Islet precursor cell (in vitro differentiated cells): ENCODE measurements around the gene P3H3.

Experiments
- DNase-seq: peaks from one replicate; pipeline ENCODE4 v3.0.0-alpha.2; 2018

Gene P3H3

GRCh38 chr12:6826734-6827436 lies 1.3 kb upstream of the P3H3 start:
- no peak for DNase-seq

DNA sequence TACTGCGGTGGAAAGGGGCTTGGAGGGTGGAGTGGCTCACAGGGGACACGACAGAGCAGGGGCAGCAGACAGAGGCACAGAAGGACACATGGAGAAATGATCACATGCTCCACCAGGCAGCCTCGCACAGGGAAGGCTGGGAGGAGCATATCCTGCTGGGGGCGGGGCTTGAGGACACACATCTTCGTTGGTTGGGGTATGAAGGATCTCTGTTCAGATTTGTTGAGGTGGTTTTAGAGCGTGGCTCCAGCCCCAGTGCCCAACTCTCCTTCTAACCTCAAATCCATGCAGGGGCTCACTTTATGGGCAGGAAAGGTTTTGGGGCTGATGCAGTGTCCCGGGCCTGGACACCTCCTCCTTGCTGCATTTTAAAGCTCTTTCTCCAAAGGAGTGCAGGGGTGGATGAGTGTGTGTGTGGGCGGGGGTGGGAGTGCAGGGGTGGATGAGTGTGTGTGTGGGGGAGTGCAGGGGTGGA lies 733 bp upstream of the P3H3 start:
- peak; percentile 95 for DNase-seq

DNA sequence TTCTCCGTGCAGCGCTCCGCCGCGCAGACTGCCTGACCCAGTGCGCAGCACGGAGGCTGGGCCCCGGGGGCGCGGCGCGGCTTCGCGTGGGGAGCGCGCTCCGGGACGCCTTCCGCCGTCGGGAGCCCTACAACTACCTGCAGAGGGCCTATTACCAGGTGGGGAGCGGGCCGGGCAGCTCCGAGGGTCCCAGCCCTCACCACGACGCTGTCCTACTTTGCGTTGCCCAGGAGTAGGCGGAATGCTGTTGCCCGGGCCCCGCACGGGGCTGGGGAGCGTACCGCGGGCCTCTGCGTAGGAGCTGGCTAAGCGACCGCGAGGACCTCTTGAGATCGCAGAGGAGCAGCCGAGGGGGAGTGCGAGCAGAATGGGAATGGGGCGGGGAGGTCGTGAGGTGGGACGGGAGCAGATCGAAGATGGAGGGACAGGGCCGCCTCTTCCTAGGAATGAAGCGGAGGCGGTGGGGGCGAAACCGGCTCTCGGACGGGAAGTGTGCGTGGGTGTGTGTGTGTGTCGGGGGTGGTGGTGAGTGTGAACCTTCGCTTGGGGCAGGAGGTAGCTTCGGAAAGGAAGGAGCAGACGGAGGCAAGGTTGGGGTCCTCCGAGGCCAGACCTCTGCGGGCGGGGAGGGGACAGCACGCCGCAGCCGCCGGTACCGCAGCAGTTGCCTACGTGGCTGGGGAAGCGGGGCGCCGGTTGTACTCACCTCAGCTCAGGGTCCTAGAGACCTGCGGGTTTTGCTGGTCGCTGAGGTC lies 751 bp downstream of the P3H3 start:
- no peak for DNase-seq

- no peak for DNase-seq
These were observed 1.5 kb downstream of the P3H3 start for GRCh38 chr12:6829536-6830220.

GRCh38 chr12:6830286-6830890 lies 2.2 kb downstream of the P3H3 start:
- no peak for DNase-seq

GRCh38 chr12:6830999-6831398 lies 2.8 kb downstream of the P3H3 start:
- no peak for DNase-seq

DNA sequence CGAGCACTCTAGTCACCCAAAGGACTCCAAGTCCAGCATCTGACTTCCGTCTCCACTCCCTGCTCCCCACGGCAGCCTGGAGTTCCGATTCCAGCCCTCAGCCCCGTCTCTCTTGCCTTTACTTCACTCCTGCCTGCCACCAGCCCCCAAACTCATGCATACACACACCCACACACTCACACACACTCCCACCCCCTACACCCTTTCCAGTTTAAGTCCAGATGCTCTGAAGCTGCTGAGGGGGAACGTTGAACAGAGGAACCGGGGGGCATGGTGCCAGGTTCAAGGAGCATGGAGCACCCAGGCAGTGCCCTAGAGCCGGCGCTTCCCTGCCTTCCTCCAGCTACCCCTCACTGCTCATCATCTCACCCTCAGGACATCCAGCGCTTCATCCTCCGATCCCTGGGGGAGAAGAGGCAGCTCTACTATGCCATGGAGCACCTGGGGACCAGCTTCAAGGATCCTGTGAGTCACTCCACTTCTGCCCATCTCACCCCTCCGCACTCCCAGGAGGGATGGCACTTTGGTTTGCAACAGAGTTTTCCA lies 3.3 kb downstream of the P3H3 start:
- no peak for DNase-seq

GRCh38 chr12:6832125-6832524 lies 3.9 kb downstream of the P3H3 start:
- DNase-seq: no peak

DNA sequence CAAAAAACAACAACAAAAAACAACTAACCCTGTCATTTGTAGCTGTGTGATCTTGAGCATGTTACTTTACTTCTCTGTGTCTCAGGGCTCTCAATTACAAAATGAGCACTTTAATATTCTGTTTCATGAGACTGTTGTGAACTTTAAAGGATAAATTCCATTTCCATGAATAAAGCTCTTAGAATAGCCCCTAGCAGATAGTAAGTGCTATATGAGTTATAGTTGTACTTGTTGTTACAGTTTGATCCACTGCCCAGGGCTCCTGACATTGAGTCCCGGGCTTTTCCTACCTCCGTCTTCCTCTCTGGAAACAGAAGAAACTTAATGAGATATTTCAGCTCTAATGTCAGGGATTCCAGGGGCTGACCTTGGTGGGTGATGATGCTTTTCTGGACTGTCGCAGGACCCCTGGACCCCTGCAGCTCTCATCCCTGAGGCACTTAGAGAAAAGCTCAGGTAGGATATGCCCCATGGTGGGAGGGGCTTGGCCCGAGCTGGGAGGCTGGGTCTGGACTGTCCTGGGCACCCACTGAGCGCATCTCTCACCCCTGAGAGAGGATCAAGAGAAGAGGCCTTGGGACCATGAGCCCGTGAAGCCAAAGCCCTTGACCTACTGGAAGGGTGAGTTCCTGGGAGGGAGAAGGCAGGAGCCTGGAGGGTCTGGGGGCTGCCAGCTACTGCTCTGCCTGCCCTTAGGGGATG lies 5.1 kb downstream of the P3H3 start:
- no peak for DNase-seq

DNA sequence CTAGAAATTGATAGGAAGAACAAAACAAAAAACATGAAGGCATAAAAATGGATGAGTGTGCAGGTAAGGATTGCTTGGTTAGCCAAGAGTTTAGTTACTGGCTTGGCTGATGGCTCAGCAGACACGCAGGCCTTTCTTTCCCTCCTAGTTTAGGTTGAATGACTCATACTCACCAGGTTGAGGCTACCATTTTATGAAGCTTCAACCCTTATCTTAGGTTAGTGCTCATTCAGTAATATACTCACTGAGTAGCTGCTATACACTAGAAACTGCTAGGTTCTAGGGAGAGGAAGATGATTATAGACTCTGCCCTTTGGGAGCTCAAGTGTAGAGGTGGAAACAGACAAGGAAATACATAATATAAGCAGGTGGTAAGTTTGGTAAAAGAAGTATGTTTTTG lies 6.0 kb downstream of the P3H3 start:
- no peak for DNase-seq

GRCh38 chr12:6834873-6835272 lies 6.7 kb downstream of the P3H3 start:
- DNase-seq: no peak

DNA sequence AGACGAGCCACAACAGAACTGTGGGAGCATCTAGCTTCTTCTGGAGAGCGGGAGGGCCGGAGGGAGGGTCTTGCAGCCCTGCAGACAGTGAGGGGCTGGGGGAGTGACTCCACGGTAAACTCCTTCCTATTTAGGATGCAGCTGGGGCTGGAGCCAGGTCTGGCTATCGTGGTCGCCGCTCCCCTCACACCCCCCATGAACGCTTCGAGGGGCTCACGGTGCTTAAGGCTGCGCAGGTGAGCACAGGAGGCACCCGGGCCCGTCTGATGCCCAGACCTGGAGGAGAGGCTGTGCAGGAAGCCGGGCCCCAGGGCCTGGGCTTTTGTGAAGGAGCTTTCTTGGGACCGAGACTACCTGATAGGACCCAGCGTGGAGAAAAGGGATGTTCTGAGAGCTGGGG lies 8.6 kb downstream of the P3H3 start:
- no peak for DNase-seq

GRCh38 chr12:6837370-6838060 lies 9.3 kb downstream of the P3H3 start:
- no peak for DNase-seq

- DNase-seq: no peak
These were observed 10.6 kb downstream of the P3H3 start for GRCh38 chr12:6838854-6839253.

- DNase-seq: no peak
These were observed 11.4 kb downstream of the P3H3 start for GRCh38 chr12:6839482-6840201.

DNA sequence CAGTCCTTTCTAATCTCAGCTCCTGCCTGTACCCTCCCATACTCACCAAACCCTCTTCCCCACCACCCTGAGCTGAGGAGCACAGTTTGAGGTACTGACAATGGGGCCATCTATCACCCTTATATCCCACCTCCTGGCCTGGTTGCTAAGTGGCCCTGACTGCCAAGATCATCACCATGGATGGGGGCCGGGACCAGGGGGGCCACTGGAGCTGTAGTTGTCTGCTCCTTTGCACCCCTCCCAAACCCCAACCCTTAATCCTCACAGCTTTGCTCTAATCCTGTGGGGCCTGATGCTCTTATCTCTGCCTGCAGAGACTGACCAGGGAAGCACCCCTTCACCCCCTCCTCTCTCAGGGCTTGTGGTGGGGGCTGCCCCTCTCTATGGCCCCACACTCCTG lies 12.1 kb downstream of the P3H3 start:
- DNase-seq: no peak

GRCh38 chr12:6840761-6841515 lies 12.7 kb downstream of the P3H3 start, which contains the start of gene GNB3:
Gene GNB3, plus strand, starts transcription at chr12:6840925. Its CDS starts 363 bp downstream, at chr12:6841288.
- DNase-seq: no peak

DNA sequence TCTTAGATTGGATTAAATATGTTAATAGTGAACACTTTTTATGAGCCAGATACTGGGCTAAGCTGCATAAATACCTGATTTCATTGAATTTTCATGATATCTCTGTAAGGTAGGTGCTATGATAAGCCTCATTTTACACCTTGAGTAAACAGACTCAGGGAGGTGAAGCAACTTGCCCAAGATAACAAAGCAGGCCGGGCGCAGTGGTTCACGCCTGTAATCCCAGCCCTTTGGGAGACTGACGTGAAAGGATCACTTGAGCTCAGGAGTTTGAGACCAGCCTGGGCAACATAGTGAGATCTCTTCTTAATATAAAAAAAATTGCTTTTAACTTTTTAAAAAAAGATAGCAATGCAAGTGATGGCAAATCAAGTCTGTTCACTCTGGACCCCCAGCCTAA lies 13.9 kb downstream of the P3H3 start:
- no peak for DNase-seq

GRCh38 chr12:6843118-6843902 lies 15.1 kb downstream of the P3H3 start:
- DNase-seq: peak; percentile 81
